H1 (cell line): ENCODE measurements around the gene PPP2R2C. TPM values are rescaled to one million over a fixed set of nuclear protein-coding genes. Genes with fewer than 3 reads are reported as not detected.

Experiments used
- CTCF ChIA-PET: fragments of 300-600 bp; sonication (Branson Sonifier 250); formaldehyde crosslinking; loops from one replicate; lab custom pipeline; 2021; ENCODE audit not compliant: partially characterized antibody; lab: Charles Lee
- POLR2A ChIA-PET: fragments of 300-600 bp; sonication (Branson Sonifier 250); formaldehyde crosslinking; loops from one replicate; lab custom pipeline; 2021; ENCODE audit warnings: inconsistent platforms; ENCODE audit not compliant: partially characterized antibody; lab: Charles Lee
- DNase-seq, 2 experiments: peaks; one replicate each; pipeline versions ENCODE4 v3.0.0 to v3.0.0-alpha.2; 2010 to 2022; ENCODE audit warnings: low spot score in 2 of 2, low read depth in 1 of 2, mixed read lengths in 1 of 2
- FAIRE-seq: peaks from 2 replicates; lab custom pipeline; 2011; peaks lifted over from hg19 to GRCh38; lab: Jason Lieb, UNC
- H2AFZ ChIP-seq: 2 replicates; pipeline ENCODE4 v1.8.1; 2012; ENCODE audit warnings: low read length, inconsistent platforms
- H2AK5ac ChIP-seq: 2 replicates; pipeline ENCODE4 v1.6.1; 2013; ENCODE audit warnings: low read depth, low read length
- H2BK120ac ChIP-seq: replicated peaks from 2 replicates; pipeline ENCODE3; 2013; ENCODE audit warnings: low read depth, low read length, inconsistent platforms
- H2BK12ac ChIP-seq: 2 replicates; pipeline ENCODE4 v1.6.1; 2013; ENCODE audit warnings: low read depth, low read length
- H2BK15ac ChIP-seq: 2 replicates; pipeline ENCODE4 v1.6.1; 2013; ENCODE audit warnings: low read length
- H2BK20ac ChIP-seq: 2 replicates; pipeline ENCODE4 v1.6.1; 2013; ENCODE audit warnings: low read length
- H2BK5ac ChIP-seq: 2 replicates; pipeline ENCODE4 v1.6.1; 2013; ENCODE audit warnings: low read depth, low read length
- H3K14ac ChIP-seq: 2 replicates; pipeline ENCODE4 v1.6.1; 2013; ENCODE audit warnings: inconsistent platforms; ENCODE audit not compliant: insufficient read length
- H3K18ac ChIP-seq: 2 replicates; pipeline ENCODE4 v1.6.1; 2013; ENCODE audit warnings: low read length; ENCODE audit errors: extremely low read depth
- H3K23ac ChIP-seq: 2 replicates; pipeline ENCODE4 v1.6.1; 2013; ENCODE audit warnings: inconsistent platforms; ENCODE audit not compliant: insufficient read length
- H3K23me2 ChIP-seq: 2 replicates; pipeline ENCODE4 v1.6.1; 2013; ENCODE audit warnings: low read depth, low read length
- H3K27ac ChIP-seq: 2 replicates; pipeline ENCODE4 v1.6.1; 2011; ENCODE audit warnings: low read depth, low read length, inconsistent platforms
- H3K27me3 ChIP-seq, 4 experiments: replicated peaks in 1 of 4; 1 replicate in 1 of 4; 2 replicates in 3 of 4; pipeline versions ENCODE4 v1.6.1 to v1.8.1; 2011 to 2013; ENCODE audit warnings: low read length in 3 of 4, mild to moderate bottlenecking in 3 of 4, inconsistent platforms in 2 of 4, mixed read lengths in 2 of 4, moderate library complexity in 1 of 4; ENCODE audit not compliant: control insufficient read depth in 3 of 4, insufficient read depth in 3 of 4; ENCODE audit errors: extremely low read depth in 1 of 4
- H3K36me3 ChIP-seq, 4 experiments: 2 replicates each; pipeline versions ENCODE4 v1.6.1 to v1.8.1; 2011 to 2013; ENCODE audit warnings: mild to moderate bottlenecking in 4 of 4, low read length in 3 of 4, moderate library complexity in 2 of 4, control low read depth in 1 of 4, inconsistent platforms in 1 of 4; ENCODE audit not compliant: insufficient read depth in 4 of 4, control insufficient read depth in 2 of 4
- H3K4ac ChIP-seq: replicated peaks from 2 replicates; pipeline ENCODE3; 2013; ENCODE audit warnings: low read length, low read depth, mixed read lengths, inconsistent platforms; ENCODE audit not compliant: insufficient read length
- H3K4me1 ChIP-seq, 4 experiments: replicated peaks in 1 of 4; 1 replicate in 1 of 4; 2 replicates in 3 of 4; pipeline versions ENCODE4 v1.6.1 to v1.8.1; 2011 to 2013; ENCODE audit warnings: low read length in 3 of 4, inconsistent platforms in 2 of 4, mixed read lengths in 1 of 4; ENCODE audit not compliant: insufficient read depth in 4 of 4, control insufficient read depth in 3 of 4
- H3K4me2 ChIP-seq, 2 experiments: 2 replicates each; pipeline versions ENCODE4 v1.6.1 to v1.8.1; 2011 to 2013; ENCODE audit warnings: low read depth in 2 of 2, low read length in 2 of 2, control low read depth in 1 of 2, inconsistent platforms in 1 of 2, mild to moderate bottlenecking in 1 of 2; ENCODE audit not compliant: insufficient read depth in 1 of 2
- H3K4me3 ChIP-seq, 4 experiments: fragments of 200-600, 300-600 bp in 1 of 4; sonication (generic), shearing (Covaris generic), sonication (Bioruptor Twin) in 1 of 4; 2 replicates each; pipeline versions ENCODE4 v1.5.1 to v1.8.1; 2011 to 2016; ENCODE audit warnings: low read length in 4 of 4, low read depth in 3 of 4, control low read depth in 2 of 4, inconsistent platforms in 2 of 4, mild to moderate bottlenecking in 2 of 4, mixed read lengths in 1 of 4, moderate library complexity in 1 of 4; ENCODE audit not compliant: insufficient read depth in 2 of 4; ENCODE audit errors: extremely low read depth in 1 of 4
- H3K56ac ChIP-seq: replicated peaks from 2 replicates; pipeline ENCODE3; 2013; ENCODE audit warnings: low read depth, mild to moderate bottlenecking, mixed read lengths, low read length, inconsistent platforms; ENCODE audit not compliant: insufficient read length
- H3K79me1 ChIP-seq: 2 replicates; pipeline ENCODE4 v1.6.1; 2013; ENCODE audit warnings: low read depth, low read length, control low read depth
- H3K79me2 ChIP-seq, 2 experiments: 2 replicates each; pipeline versions ENCODE4 v1.6.1 to v1.8.1; 2012 to 2013; ENCODE audit warnings: low read length in 2 of 2, mild to moderate bottlenecking in 2 of 2, inconsistent platforms in 1 of 2; ENCODE audit not compliant: insufficient read depth in 2 of 2, control insufficient read depth in 1 of 2
- H3K9ac ChIP-seq, 4 experiments: replicated peaks in 1 of 4; 1 replicate in 1 of 4; 2 replicates in 3 of 4; pipeline versions ENCODE4 v1.6.1 to v1.8.1; 2011 to 2013; ENCODE audit warnings: low read depth in 3 of 4, low read length in 3 of 4, control low read depth in 2 of 4, mild to moderate bottlenecking in 2 of 4, moderate library complexity in 2 of 4, inconsistent platforms in 1 of 4; ENCODE audit errors: extremely low read depth in 1 of 4
- H3K9me3 ChIP-seq, 2 experiments: 2 replicates each; pipeline versions ENCODE4 v1.6.1 to v1.8.1; 2012 to 2013; ENCODE audit warnings: mild to moderate bottlenecking in 2 of 2, moderate library complexity in 2 of 2, control low read depth in 1 of 2, inconsistent platforms in 1 of 2, low read depth in 1 of 2, low read length in 1 of 2, mixed read lengths in 1 of 2; ENCODE audit not compliant: insufficient read depth in 2 of 2
- H4K20me1 ChIP-seq, 2 experiments: replicated peaks in 1 of 2; 2 replicates each; pipeline versions ENCODE3 to v1.8.1; 2011 to 2013; ENCODE audit warnings: inconsistent platforms in 2 of 2, low read length in 2 of 2, mild to moderate bottlenecking in 1 of 2; ENCODE audit not compliant: insufficient read depth in 2 of 2, control insufficient read depth in 1 of 2
- H4K5ac ChIP-seq: 2 replicates; pipeline ENCODE4 v1.6.1; 2013; ENCODE audit warnings: low read length, low read depth, mixed read lengths, inconsistent platforms; ENCODE audit not compliant: insufficient read length
- H4K8ac ChIP-seq: 2 replicates; pipeline ENCODE4 v1.8.0; 2013; ENCODE audit warnings: mild to moderate bottlenecking, moderate library complexity, low read length, inconsistent platforms; ENCODE audit not compliant: insufficient read depth; ENCODE audit errors: extremely low read depth
- H4K91ac ChIP-seq: replicated peaks from 2 replicates; pipeline ENCODE3; 2013; ENCODE audit warnings: low read length, mixed read lengths, inconsistent platforms; ENCODE audit not compliant: insufficient read length
- ASH2L ChIP-seq: fragments of 200-600, 300-600 bp; sonication (generic); IDR thresholded peaks from one replicate; pipeline ENCODE4 v1.7.1; 2017; ENCODE audit warnings: low read length
- BCL11A ChIP-seq, 2 experiments: IDR thresholded peaks; one replicate each; pipeline ENCODE4 v1.6.1; 2011; ENCODE audit warnings: low read depth in 2 of 2, low read length in 2 of 2, mild to moderate bottlenecking in 2 of 2
- CBX8 ChIP-seq: fragments of 300-800, 300-1000 bp; sonication (generic); IDR thresholded peaks from 2 replicates; pipeline ENCODE4 v1.7.1; 2016; ENCODE audit warnings: low read depth, low read length, borderline replicate concordance
- CHD1 ChIP-seq: IDR thresholded peaks from 2 replicates; pipeline ENCODE4 v1.6.1; 2012; ENCODE audit warnings: low read depth, low read length, improper control_type of control experiment
- CHD2 ChIP-seq: IDR thresholded peaks from 2 replicates; pipeline ENCODE4 v1.6.1; 2012; ENCODE audit warnings: low read length, improper control_type of control experiment
- FOSL1 ChIP-seq: IDR thresholded peaks from 2 replicates; pipeline ENCODE4 v1.6.1; 2011; ENCODE audit warnings: mild to moderate bottlenecking, low read depth, low read length, moderate library complexity; ENCODE audit not compliant: insufficient read depth
- GABPA ChIP-seq: IDR thresholded peaks from 2 replicates; pipeline ENCODE4 v1.6.1; 2011; ENCODE audit warnings: mild to moderate bottlenecking, low read length, moderate library complexity, borderline replicate concordance; ENCODE audit not compliant: insufficient read depth
- SIX5 ChIP-seq: IDR thresholded peaks from 2 replicates; pipeline ENCODE4 v1.6.1; 2011; ENCODE audit warnings: mild to moderate bottlenecking, low read depth, low read length
- TBP ChIP-seq: IDR thresholded peaks from 2 replicates; pipeline ENCODE4 v1.6.1; 2011; ENCODE audit warnings: low read depth, low read length, improper control_type of control experiment
- ZNF274 ChIP-seq: IDR thresholded peaks from 2 replicates; pipeline ENCODE4 v1.7.0; 2012; ENCODE audit warnings: low read length, borderline replicate concordance; ENCODE audit errors: extremely low read depth
- WGBS, 2 experiments: shearing (Covaris generic) in 1 of 2; methylation state at CpG; one replicate each; pipeline versions ENCODE4 v1.1.6 to v1.1.7; 2013 to 2015; ENCODE audit warnings: low lambda C conversion rate in 2 of 2, mixed read lengths in 2 of 2, inconsistent platforms in 1 of 2, low coverage in 1 of 2, missing lambda C conversion rate in 1 of 2; ENCODE audit not compliant: insufficient replicate concordance in 2 of 2, insufficient coverage in 1 of 2, insufficient read length in 1 of 2; ENCODE audit errors: extremely low coverage in 1 of 2, missing lambda C conversion rate in 1 of 2; 5-methylcytosine and 5-hydroxymethylcytosine counted together
- polyA plus RNA-seq, 7 experiments: library from polyadenylated mRNA; depleted of rRNA in 3 of 7; stranded (reverse) in 5 of 7; unstranded in 2 of 7; fragments of >200 nt in 5 of 7; fragments of 200-250 nt in 2 of 7; gene quantifications; 1 replicate in 5 of 7; 2 replicates in 1 of 7; 4 replicates in 1 of 7; pipeline versions ENCODE4 v1.2.1 to v1.2.3, GENCODE V29; 2011 to 2013; ENCODE audit warnings: missing spikeins in 2 of 7, mixed read lengths in 2 of 7
- total RNA-seq: library from RNA; stranded (reverse); fragmentation: NEBNext Ultra II Directional; extraction: Animal tissue kit (Norgen Biotek cat#: 25700); gene quantifications from 2 replicates; pipeline ENCODE4 v1.2.1, GENCODE V29; 2021
- TF ChIP-seq, protein P1 (sequence below): IDR thresholded peaks from 2 replicates; pipeline ENCODE4 v1.6.1; 2012; ENCODE audit warnings: inconsistent platforms
- TF ChIP-seq, protein P2 (sequence below): IDR thresholded peaks from 2 replicates; pipeline ENCODE4 v1.6.1; 2012; ENCODE audit warnings: low read length, inconsistent platforms

The PPP2R2C gene
- total and polyA plus RNA-seq, 2 of the 8 experiments (the other 6 are each of a cell fraction or from before 2014, with no cell fraction given), result 6.4 TPM

DNA sequence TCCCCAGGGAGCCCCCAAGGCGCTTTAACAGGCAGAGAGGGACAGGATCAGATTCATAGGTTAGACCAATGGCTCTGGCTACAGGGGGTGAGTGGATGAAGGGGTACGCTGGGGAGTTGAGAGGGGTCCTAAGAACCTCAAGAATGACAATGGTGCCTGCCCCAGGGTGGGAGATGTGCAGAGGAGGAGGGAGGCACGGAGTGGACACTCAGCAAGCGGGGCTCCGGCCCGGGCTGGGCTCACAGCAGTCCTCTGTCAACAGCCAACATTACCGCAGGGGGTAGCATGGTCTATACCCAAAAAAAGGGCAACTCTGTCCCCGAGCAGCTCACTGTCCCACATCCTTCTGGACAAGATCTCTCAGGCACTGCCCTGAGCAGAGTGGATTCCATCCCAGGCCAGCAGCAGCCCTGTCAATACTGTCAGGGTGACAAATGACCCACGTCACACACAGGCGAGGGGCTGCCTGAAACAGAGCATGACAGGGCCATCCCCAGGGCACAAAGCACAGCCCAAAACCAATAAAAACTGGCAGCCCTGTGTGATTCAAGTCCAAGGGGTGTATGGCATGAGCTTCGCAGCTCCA lies 47.7 kb upstream of the PPP2R2C start:
- H2BK12ac ChIP-seq, result no peak overlapping the region
- H3K4me3 ChIP-seq, result no peak overlapping the region
- no peak for DNase-seq
- no peaks in the 10 kb centered on the region for H3K79me2 ChIP-seq
- H3K9me3 ChIP-seq, result no peaks in the 10 kb centered on the region
- ChIA-PET CTCF (interaction anchor here (1.0 kb wide), 1 partner anchor 45 kb away, joined by 3 read pairs; no protein-coding TSS in a partner anchor), POLR2A (no interaction called here)
- H2BK5ac ChIP-seq, result no peak overlapping the region
- no peak overlapping the region for H3K4me2 ChIP-seq
- 0 out of 7 replicates have a peak, but pooled peaks cover 0 to 4% (median 0%) of the 10 kb centered on the region in 4 experiments for H3K4me1 ChIP-seq
- no peak overlapping the region for H3K18ac ChIP-seq
- no peak for FAIRE-seq
- H4K8ac ChIP-seq, result no peak overlapping the region; the same call in 1 of the 2 replicates
- no peak overlapping the region for H2AK5ac ChIP-seq
- no peak overlapping the region for H4K5ac ChIP-seq
- WGBS, 2 experiments, result 78% methylated on average over 11 of the region's 11 CpGs; no CpG with 5 or more reads in 1 of the 2 experiments
- H3K36me3 ChIP-seq, result no peaks in the 10 kb centered on the region
- no peak overlapping the region for H3K27ac ChIP-seq
- no peaks in the 10 kb centered on the region for H3K27me3 ChIP-seq
- H3K9ac ChIP-seq, result no peak overlapping the region
- H2BK20ac ChIP-seq, result no peak overlapping the region
- H2AFZ ChIP-seq, result no peak overlapping the region
- H2BK15ac ChIP-seq, result no peak overlapping the region
- no peak overlapping the region for H3K14ac ChIP-seq
- H4K20me1 ChIP-seq, result no peaks in the 10 kb centered on the region
- H3K23me2 ChIP-seq, result no peaks in the 10 kb centered on the region
- no peak overlapping the region for H3K56ac ChIP-seq
- H4K91ac ChIP-seq, result no peak overlapping the region
- H3K4ac ChIP-seq, result no peak overlapping the region
- H2BK120ac ChIP-seq, result no peak overlapping the region
- H3K79me1 ChIP-seq, result no peaks in the 10 kb centered on the region
- H3K23ac ChIP-seq, result no peak overlapping the region
- TF ChIP-seq CHD1 (no peak), ASH2L (no peak), ZNF274 (no peak), TBP (no peak), SIX5 (no peak), FOSL1 (no peak), GABPA (no peak), CHD2 (no peak), BCL11A (IDR thresholded peaks at IDR 0.05; ENCODE audit: low read depth in 2 of 2, low read length in 2 of 2) (no peak), CBX8 (no peak)
- TF ChIP-seq, protein P1, sequence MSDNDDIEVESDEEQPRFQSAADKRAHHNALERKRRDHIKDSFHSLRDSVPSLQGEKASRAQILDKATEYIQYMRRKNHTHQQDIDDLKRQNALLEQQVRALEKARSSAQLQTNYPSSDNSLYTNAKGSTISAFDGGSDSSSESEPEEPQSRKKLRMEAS, result no peak
- TF ChIP-seq, protein P2, sequence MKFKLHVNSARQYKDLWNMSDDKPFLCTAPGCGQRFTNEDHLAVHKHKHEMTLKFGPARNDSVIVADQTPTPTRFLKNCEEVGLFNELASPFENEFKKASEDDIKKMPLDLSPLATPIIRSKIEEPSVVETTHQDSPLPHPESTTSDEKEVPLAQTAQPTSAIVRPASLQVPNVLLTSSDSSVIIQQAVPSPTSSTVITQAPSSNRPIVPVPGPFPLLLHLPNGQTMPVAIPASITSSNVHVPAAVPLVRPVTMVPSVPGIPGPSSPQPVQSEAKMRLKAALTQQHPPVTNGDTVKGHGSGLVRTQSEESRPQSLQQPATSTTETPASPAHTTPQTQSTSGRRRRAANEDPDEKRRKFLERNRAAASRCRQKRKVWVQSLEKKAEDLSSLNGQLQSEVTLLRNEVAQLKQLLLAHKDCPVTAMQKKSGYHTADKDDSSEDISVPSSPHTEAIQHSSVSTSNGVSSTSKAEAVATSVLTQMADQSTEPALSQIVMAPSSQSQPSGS, result no peak
